CD4-positive, alpha-beta T cell (primary cell): ENCODE results near the gene SNRNP200. TPM values are rescaled to one million over a fixed set of nuclear protein-coding genes. Genes with fewer than 3 reads are reported as not detected.
"Not testable (repeated sequence)": the region's sequence is repeated elsewhere in the genome, so short reads cannot be mapped to it uniquely, and the experiment has no call there.

Source experiments
- ATAC-seq: fragments of 200-7000 bp; cut with Tn5 transposase; one replicate; pipeline ENCODE4 v1.10.0; 2022; ENCODE audit warnings: mild to moderate bottlenecking; ENCODE audit not compliant: poor library complexity
- CTCF ChIA-PET: fragments of 350-600 bp; sonication (Branson Sonifier 250); formaldehyde crosslinking; loops from one replicate; lab custom pipeline; 2021; ENCODE audit warnings: antibody characterized with exemption, inconsistent platforms; lab: Charles Lee
- POLR2A ChIA-PET: fragments of 350-600 bp; sonication (Branson Sonifier 250); formaldehyde crosslinking; loops from one replicate; lab custom pipeline; 2021; ENCODE audit warnings: antibody characterized with exemption, inconsistent platforms; lab: Charles Lee
- DNase-seq, 14 experiments: peaks; one replicate each; pipeline ENCODE4 v3.0.0-alpha.2; 2013 to 2020; ENCODE audit warnings: mixed read lengths in 2 of 14
- H3K27ac ChIP-seq, 2 donors: one replicate each; pipeline versions ENCODE4 v1.5.1 to v1.7.0; 2013; ENCODE audit warnings: low read length in 2 of 2, low read depth in 1 of 2, mild to moderate bottlenecking in 1 of 2
- H3K27me3 ChIP-seq, 2 experiments: 1 replicate in 1 of 2; 2 replicates in 1 of 2; pipeline versions ENCODE4 v1.6.1 to v1.7.0; 2013; ENCODE audit warnings: low read length in 2 of 2, control low read depth in 1 of 2, mild to moderate bottlenecking in 1 of 2, moderate library complexity in 1 of 2; ENCODE audit not compliant: insufficient read depth in 2 of 2, control insufficient read depth in 1 of 2
- H3K36me3 ChIP-seq: one replicate; pipeline ENCODE4 v1.6.1; 2013; ENCODE audit warnings: low read length, control low read depth; ENCODE audit not compliant: insufficient read depth
- H3K4me1 ChIP-seq: one replicate; pipeline ENCODE4 v1.6.1; 2013; ENCODE audit warnings: low read length, control low read depth; ENCODE audit not compliant: insufficient read depth
- H3K4me3 ChIP-seq: one replicate; pipeline ENCODE4 v1.5.1; 2013; ENCODE audit warnings: mild to moderate bottlenecking, low read length, moderate library complexity
- H3K9me3 ChIP-seq, 2 experiments: 1 replicate in 1 of 2; 2 replicates in 1 of 2; pipeline versions ENCODE4 v1.6.1 to v1.7.0; 2013; ENCODE audit warnings: low read length in 2 of 2, mild to moderate bottlenecking in 2 of 2, control low read depth in 1 of 2, moderate library complexity in 1 of 2; ENCODE audit not compliant: control insufficient read depth in 1 of 2, insufficient read depth in 1 of 2
- H3K27ac Mint-ChIP-seq: one replicate; pipeline ENCODE4 v1.8.0; 2020; ENCODE audit warnings: mixed read lengths
- H3K27me3 Mint-ChIP-seq: one replicate; pipeline ENCODE4 v1.8.0; 2021; ENCODE audit warnings: mixed read lengths
- H3K36me3 Mint-ChIP-seq: one replicate; pipeline ENCODE4 v1.8.0; 2021; ENCODE audit warnings: low read depth, mixed read lengths
- H3K4me1 Mint-ChIP-seq: one replicate; pipeline ENCODE4 v1.8.0; 2021; ENCODE audit warnings: low read depth, mixed read lengths
- H3K4me3 Mint-ChIP-seq: one replicate; pipeline ENCODE4 v1.8.0; 2020; ENCODE audit warnings: mild to moderate bottlenecking, mixed read lengths
- H3K9me3 Mint-ChIP-seq: one replicate; pipeline ENCODE4 v1.8.0; 2020; ENCODE audit warnings: mixed read lengths
- intact Hi-C, 2 experiments: fragments of 100-400 bp; cut with DNase I in 1 of 2; cut with micrococcal nuclease in 1 of 2; formaldehyde crosslinking; loops; one replicate each; pipeline versions ENCODE4 v1.15.1 to v1.9.0; 2023 to 2025; cut with DNase I, micrococcal nuclease
- total RNA-seq, 174 experiments: library from RNA in 2 of 174; stranded (reverse) in 2 of 174; gene quantifications; one replicate each; pipeline ENCODE4 v1.2.3 and lab custom pipeline; 2021 to 2026
- TF ChIP-seq, protein P1 (sequence below): fragments of 200-600 bp; IDR thresholded peaks from one replicate; pipeline ENCODE4 v1.8.0; 2022; ENCODE audit warnings: antibody characterized with exemption, mild to moderate bottlenecking

Gene SNRNP200
- total RNA-seq, 2 experiments from 2014 or later, result 274 to 297 TPM

DNA sequence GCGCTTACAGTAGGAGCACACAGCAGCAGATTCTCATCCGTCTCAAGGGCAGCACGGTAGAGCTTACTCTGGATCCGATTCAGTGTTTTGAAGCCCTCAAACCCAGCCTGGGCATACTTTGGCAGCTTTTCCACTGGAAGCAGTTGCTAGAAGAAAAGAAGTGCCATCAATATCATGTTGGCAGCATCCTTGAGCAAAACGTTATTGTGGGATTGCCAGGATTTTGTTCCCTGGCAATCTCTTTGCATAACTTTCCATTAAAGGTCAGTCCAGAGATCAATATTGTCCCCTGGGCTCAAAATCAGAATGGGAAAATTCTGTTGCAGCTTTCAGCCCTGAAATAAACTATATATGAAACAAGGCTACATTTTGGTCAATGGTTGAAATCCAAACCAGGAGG, 8.4 kb downstream of the SNRNP200 start:
- peaks cover 24% of the 10 kb centered on the region for H3K4me1 Mint-ChIP-seq
- DNase-seq (no peak), ATAC-seq (no peak)
- H3K9me3 Mint-ChIP-seq, result no peaks in the 10 kb centered on the region
- no peaks in the 10 kb centered on the region for H3K9me3 ChIP-seq
- intact Hi-C loops, result no loop called here
- H3K27ac ChIP-seq, result no peak overlapping the region
- H3K4me3 ChIP-seq, result no peak overlapping the region
- H3K27me3 Mint-ChIP-seq, result no peaks in the 10 kb centered on the region
- peaks cover 97% of the 10 kb centered on the region for H3K36me3 Mint-ChIP-seq
- H3K4me1 ChIP-seq, result peaks cover 9% of the 10 kb centered on the region
- POLR2A ChIA-PET, result no interaction called here
- no peak overlapping the region for H3K27ac Mint-ChIP-seq
- H3K4me3 Mint-ChIP-seq, result no peak overlapping the region
- H3K27me3 ChIP-seq, result no peaks in the 10 kb centered on the region
- CTCF ChIA-PET, result no interaction called here
- TF ChIP-seq, protein P1, sequence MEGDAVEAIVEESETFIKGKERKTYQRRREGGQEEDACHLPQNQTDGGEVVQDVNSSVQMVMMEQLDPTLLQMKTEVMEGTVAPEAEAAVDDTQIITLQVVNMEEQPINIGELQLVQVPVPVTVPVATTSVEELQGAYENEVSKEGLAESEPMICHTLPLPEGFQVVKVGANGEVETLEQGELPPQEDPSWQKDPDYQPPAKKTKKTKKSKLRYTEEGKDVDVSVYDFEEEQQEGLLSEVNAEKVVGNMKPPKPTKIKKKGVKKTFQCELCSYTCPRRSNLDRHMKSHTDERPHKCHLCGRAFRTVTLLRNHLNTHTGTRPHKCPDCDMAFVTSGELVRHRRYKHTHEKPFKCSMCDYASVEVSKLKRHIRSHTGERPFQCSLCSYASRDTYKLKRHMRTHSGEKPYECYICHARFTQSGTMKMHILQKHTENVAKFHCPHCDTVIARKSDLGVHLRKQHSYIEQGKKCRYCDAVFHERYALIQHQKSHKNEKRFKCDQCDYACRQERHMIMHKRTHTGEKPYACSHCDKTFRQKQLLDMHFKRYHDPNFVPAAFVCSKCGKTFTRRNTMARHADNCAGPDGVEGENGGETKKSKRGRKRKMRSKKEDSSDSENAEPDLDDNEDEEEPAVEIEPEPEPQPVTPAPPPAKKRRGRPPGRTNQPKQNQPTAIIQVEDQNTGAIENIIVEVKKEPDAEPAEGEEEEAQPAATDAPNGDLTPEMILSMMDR, result no peak
- H3K36me3 ChIP-seq, result peaks cover 99% of the 10 kb centered on the region

DNA sequence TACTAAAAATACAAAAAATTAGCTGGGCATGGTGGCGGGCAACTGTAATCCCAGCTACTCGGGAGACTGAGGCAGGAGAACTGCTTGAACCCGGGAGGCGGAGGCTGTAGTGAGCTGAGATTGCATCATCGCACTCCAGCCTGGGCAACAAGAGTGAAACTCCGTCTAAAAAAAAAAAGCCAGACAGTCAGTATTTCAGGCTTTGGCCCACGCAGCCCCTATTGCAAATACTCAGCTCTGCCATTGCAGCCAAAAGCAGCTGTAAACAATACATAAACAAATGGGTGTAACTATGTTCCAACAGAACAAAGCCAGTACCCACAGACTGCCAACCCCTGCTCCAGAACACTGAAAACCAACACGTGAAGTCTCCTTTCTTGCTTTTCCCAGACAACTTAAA, 11.1 kb downstream of the SNRNP200 start:
- POLR2A ChIA-PET, result interaction anchor here (1.5 kb wide), 1 partner anchor 11 kb away, joined by 5 read pairs; the partner anchor contains the start of gene SNRNP200
- H3K4me1 ChIP-seq, H3K27me3 Mint-ChIP-seq, H3K27me3 ChIP-seq, intact Hi-C loops, H3K4me3 ChIP-seq, H3K9me3 Mint-ChIP-seq, H3K27ac ChIP-seq, DNase-seq, H3K9me3 ChIP-seq, H3K4me3 Mint-ChIP-seq, ATAC-seq, H3K4me1 Mint-ChIP-seq, H3K27ac Mint-ChIP-seq: not testable (repeated sequence)
- peaks cover 100% of the 10 kb centered on the region for H3K36me3 Mint-ChIP-seq
- peaks cover 99% of the 10 kb centered on the region for H3K36me3 ChIP-seq
- CTCF ChIA-PET, result interaction anchor here (1.0 kb wide), 1 partner anchor 10 kb away, joined by 3 read pairs; no protein-coding TSS in a partner anchor

DNA sequence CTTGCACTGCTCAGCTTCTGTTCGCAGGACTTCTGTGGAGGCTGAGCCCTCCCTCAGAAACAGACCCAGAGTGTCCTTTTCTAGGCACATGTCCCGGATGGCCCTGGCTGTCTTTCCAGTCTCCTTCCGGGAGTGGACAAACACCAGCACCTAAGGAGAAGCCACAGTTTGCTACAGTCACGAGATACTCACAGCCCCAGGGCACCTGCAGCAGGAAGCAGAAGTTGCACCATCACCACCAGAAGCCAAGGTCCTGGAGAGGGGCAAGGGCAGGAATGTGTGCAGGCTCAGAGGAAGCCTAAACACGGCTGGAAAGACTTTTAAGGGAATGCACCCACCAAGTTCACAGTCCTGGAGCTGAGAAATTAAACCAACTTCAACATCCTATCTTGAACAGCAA, 13.6 kb downstream of the SNRNP200 start:
- Histone ChIP-seq H3K9me3 (no peaks in the 10 kb centered on the region), H3K27me3 (no peaks in the 10 kb centered on the region), H3K36me3 (peaks cover 99% of the 10 kb centered on the region), H3K4me1 (no peaks in the 10 kb centered on the region), H3K27ac (no peak overlapping the region), H3K4me3 (no peak overlapping the region)
- Mint-ChIP-seq H3K36me3 (peaks cover 100% of the 10 kb centered on the region), H3K27ac (no peak overlapping the region), H3K9me3 (no peaks in the 10 kb centered on the region), H3K4me1 (no peaks in the 10 kb centered on the region), H3K27me3 (no peaks in the 10 kb centered on the region), H3K4me3 (no peak overlapping the region)
- ATAC-seq (no peak), DNase-seq (no peak)
- ChIA-PET CTCF (no interaction called here), POLR2A (interaction anchor here (1.1 kb wide), 1 partner anchor 9 kb away, joined by 6 read pairs; no protein-coding TSS in a partner anchor)
- intact Hi-C loops, result no loop called here
- TF ChIP-seq, protein P1, result no peak

DNA sequence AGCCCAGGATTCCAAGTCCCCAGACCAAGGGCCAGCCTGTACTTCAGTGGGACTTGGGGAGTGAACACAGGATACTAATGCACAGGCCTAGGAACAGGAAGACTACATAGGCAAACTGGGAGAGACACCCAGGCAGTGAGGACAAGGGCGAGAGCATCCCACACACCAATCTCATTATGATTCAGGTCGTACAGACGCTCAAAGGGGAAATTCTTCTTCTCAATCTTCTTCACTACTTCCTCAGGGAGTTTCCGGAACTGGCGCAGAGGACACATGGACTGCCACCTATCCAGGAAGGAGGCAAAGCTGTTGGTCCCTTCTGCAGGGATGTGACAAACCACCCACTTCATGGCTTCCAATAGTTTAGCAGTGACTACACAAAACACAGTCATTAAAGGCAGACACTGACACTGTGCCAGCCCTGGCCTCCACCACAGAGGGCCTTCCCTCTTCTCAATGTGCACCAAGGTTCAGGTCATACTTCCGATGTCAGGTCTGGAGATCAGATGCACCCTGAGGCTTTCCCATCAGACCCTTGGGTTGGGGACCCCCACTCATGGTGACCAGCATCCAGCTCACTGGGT, 18.0 kb downstream of the SNRNP200 start:
- H3K27me3 Mint-ChIP-seq, result no peaks in the 10 kb centered on the region
- intact Hi-C loops, result no loop called here
- DNase-seq, result no peak
- no peaks in the 10 kb centered on the region for H3K9me3 Mint-ChIP-seq
- peaks cover 100% of the 10 kb centered on the region for H3K36me3 Mint-ChIP-seq
- TF ChIP-seq, protein P1, result no peak
- no peak overlapping the region for H3K4me3 Mint-ChIP-seq
- Histone ChIP-seq H3K9me3 (no peaks in the 10 kb centered on the region), H3K27ac (no peak overlapping the region), H3K4me3 (no peak overlapping the region), H3K4me1 (no peaks in the 10 kb centered on the region), H3K27me3 (no peaks in the 10 kb centered on the region), H3K36me3 (peaks cover 99% of the 10 kb centered on the region)
- H3K27ac Mint-ChIP-seq, result no peak overlapping the region
- ChIA-PET POLR2A (no interaction called here), CTCF (no interaction called here)
- H3K4me1 Mint-ChIP-seq, result no peaks in the 10 kb centered on the region
- no peak for ATAC-seq
